Psoas muscle (tissue), 8 donors: ENCODE results near the gene UTP25. TPM values are rescaled to one million over a fixed set of nuclear protein-coding genes. Genes with fewer than 3 reads are reported as not detected.

Source experiments
- ATAC-seq, 4 donors: fragments of 200-7000 bp; cut with Tn5 transposase; one replicate each; pipeline ENCODE4 v1.9.1; 2020; ENCODE audit warnings: moderate library complexity in 3 of 4, mild to moderate bottlenecking in 2 of 4
- DNase-seq, 2 donors: peaks; one replicate each; pipeline ENCODE4 v3.0.0-alpha.2; 2020
- H3K27ac ChIP-seq: fragments of 200-600 bp; one replicate; pipeline ENCODE4 v1.8.0; 2022
- H3K27me3 ChIP-seq, 3 donors: fragments of 200-600 bp in 1 of 3; one replicate each; pipeline versions ENCODE4 v1.6.1 to v1.8.0; 2013 to 2022; ENCODE audit warnings: low read length in 2 of 3, mild to moderate bottlenecking in 2 of 3, moderate library complexity in 1 of 3; ENCODE audit not compliant: insufficient read depth in 3 of 3
- H3K36me3 ChIP-seq, 2 donors: fragments of 200-600 bp in 1 of 2; one replicate each; pipeline versions ENCODE4 v1.6.1 to v1.8.0; 2013 to 2022; ENCODE audit warnings: low read depth in 1 of 2, mild to moderate bottlenecking in 1 of 2, moderate library complexity in 1 of 2; ENCODE audit not compliant: insufficient read depth in 1 of 2
- H3K4me1 ChIP-seq: fragments of 200-600 bp; one replicate; pipeline ENCODE4 v1.8.0; 2022
- H3K4me3 ChIP-seq: fragments of 200-600 bp; one replicate; pipeline ENCODE4 v1.8.0; 2022; ENCODE audit warnings: mild to moderate bottlenecking
- H3K9me3 ChIP-seq: fragments of 200-600 bp; one replicate; pipeline ENCODE4 v1.8.0; 2022
- WGBS, 3 donors: extraction: QIAGEN DNeasy Blood & Tissue Kit; methylation state at CpG; one replicate each; pipeline versions ENCODE4 v1.1.6 to v1.1.7; 2013; 5-methylcytosine and 5-hydroxymethylcytosine counted together
- intact Hi-C, 2 donors: fragments of 100-400 bp; cut with DNase I; formaldehyde crosslinking; loops; one replicate each; pipeline versions ENCODE4 v1.11.0 to v1.14.2; 2022
- polyA plus RNA-seq, 3 donors: library from polyadenylated mRNA; stranded (reverse); fragments of 200-250 nt; gene quantifications; one replicate each; pipeline ENCODE4 v1.2.3, GENCODE V29; 2013
- total RNA-seq, 4 donors: library from RNA; stranded (reverse); fragmentation: NEBNext Ultra II Directional in 2 of 4; extraction: Animal tissue kit (Norgen Biotek cat#: 25700) in 2 of 4; gene quantifications; one replicate each; pipeline versions ENCODE4 v1.2.1 to v1.2.4, GENCODE V29; 2021 to 2023
- TF ChIP-seq, protein P1 (sequence below): fragments of 200-600 bp; IDR thresholded peaks from one replicate; pipeline ENCODE4 v1.8.0; 2022; ENCODE audit warnings: antibody characterized with exemption
- donor health status: healthy with polysubstance abuse.
- donor health status: DM: no; HTN: no; CAD: no; lungs with moderate emphysema.
- donor health status: Bipolar disorder and iron deficiency.
- donor health status: healthy.
- donor health status: DM: yes; HTN: yes; CAD: no.
- donor health status: DM: no; HTN: no; CAD: no.
- donor health status: DM: no; HTN: no; CAD: no.
- donor health status: DM: yes; HTN: yes; CAD: no.

The UTP25 gene
- total and polyA plus RNA-seq, 7 donors, result 1.9 to 5.4 (median 3.9) TPM

DNA sequence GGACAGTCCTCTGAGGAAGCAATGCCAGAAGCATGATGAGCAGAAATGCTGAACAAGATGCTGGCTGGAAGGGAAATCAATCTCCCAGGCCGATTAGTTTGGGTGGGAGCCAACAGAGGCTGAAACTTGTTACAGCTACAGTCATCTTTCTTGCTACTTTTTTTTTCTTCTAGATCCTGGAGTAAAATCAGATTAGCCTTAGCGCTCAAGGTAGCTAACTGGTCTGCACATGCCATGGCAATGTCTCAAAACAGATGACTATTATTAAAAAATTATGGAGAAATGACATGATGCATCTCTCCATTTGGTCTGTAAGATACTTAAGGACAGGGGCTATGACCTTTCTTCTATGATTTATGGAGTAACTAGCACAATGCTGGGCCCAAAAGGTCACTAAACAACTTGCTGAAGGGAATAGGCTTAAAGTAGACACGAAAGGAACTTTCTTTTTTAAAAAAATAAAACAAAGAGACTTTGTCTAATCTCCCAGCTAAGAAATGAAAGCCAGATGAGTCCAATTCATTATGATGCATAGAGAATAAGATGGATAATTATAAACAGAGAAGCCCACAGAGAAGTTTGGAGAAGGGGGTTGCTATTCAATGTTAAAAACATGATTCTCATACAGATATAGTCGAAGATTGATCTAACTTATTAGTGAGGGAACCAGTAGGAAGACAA, 42.5 kb downstream of the UTP25 start:
- DNase-seq (no peak), ATAC-seq (no peak)
- TF ChIP-seq, protein P1, sequence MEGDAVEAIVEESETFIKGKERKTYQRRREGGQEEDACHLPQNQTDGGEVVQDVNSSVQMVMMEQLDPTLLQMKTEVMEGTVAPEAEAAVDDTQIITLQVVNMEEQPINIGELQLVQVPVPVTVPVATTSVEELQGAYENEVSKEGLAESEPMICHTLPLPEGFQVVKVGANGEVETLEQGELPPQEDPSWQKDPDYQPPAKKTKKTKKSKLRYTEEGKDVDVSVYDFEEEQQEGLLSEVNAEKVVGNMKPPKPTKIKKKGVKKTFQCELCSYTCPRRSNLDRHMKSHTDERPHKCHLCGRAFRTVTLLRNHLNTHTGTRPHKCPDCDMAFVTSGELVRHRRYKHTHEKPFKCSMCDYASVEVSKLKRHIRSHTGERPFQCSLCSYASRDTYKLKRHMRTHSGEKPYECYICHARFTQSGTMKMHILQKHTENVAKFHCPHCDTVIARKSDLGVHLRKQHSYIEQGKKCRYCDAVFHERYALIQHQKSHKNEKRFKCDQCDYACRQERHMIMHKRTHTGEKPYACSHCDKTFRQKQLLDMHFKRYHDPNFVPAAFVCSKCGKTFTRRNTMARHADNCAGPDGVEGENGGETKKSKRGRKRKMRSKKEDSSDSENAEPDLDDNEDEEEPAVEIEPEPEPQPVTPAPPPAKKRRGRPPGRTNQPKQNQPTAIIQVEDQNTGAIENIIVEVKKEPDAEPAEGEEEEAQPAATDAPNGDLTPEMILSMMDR, result no peak
- peaks cover 0 to 3% (median 2%) of the 10 kb centered on the region in 3 donors for H3K27me3 ChIP-seq
- intact Hi-C loops, result no loop called here
- 32 to 37% (median 35%) methylated on average over 4 of the region's 4 CpGs for WGBS, 3 donors
- no peaks in the 10 kb centered on the region for H3K9me3 ChIP-seq
- H3K36me3 ChIP-seq, result no peaks in the 10 kb centered on the region
- no peak overlapping the region for H3K27ac ChIP-seq
- H3K4me1 ChIP-seq, result no peaks in the 10 kb centered on the region
- no peak overlapping the region for H3K4me3 ChIP-seq

DNA sequence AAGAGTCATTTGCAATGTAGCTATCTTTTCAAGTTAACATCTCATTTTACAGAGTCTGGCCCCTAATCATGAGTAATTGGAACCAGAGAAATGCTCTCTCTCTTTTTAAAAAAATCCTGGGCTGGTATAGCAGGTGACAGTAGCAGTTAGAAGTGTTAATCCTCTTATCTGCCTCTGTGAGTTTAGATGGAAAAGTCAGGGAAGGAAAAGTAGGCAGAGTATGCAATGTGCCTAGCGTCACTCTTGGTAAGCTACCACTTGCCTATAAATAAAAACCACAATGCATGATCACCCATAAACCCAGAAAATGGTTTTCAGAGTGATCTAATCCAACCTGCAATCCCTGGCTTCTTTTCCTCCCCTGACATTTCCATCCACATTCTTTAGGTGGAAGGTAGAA, 43.2 kb downstream of the UTP25 start:
- H3K36me3 ChIP-seq, result no peaks in the 10 kb centered on the region
- no peak overlapping the region for H3K27ac ChIP-seq
- H3K4me1 ChIP-seq, result no peaks in the 10 kb centered on the region
- TF ChIP-seq, protein P1, result no peak
- intact Hi-C loops, result no loop called here
- ATAC-seq, result no peak
- no peak for DNase-seq
- H3K4me3 ChIP-seq, result no peak overlapping the region
- no peaks in the 10 kb centered on the region for H3K9me3 ChIP-seq
- 0 to 87% (median 42%) methylated on average over 1 of the region's 1 CpG for WGBS, 3 donors
- peaks cover 0 to 3% (median 2%) of the 10 kb centered on the region in 3 donors for H3K27me3 ChIP-seq

DNA sequence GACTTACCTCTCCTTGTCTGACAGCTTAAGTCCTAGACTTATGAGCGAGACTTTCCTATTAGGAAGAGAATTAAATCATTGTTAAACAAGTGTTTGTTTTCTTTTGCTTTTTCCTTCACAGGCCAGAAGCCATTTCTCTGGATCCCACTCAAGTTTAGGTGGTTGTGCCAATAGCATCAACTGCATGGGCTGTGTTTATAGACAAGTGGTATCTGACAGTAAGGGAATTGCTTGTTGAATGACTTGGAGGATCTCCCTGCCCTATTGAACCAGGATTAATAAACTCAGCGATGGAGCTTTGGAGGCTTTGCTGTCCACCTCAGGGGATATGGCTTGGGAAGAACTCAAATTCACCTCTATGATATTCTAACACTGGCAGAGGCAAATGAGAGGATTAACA, 43.7 kb downstream of the UTP25 start:
- Histone ChIP-seq H3K9me3 (no peaks in the 10 kb centered on the region), H3K4me3 (no peak overlapping the region), H3K27ac (no peak overlapping the region), H3K36me3 (no peaks in the 10 kb centered on the region), H3K27me3 (peaks cover 0 to 3% (median 2%) of the 10 kb centered on the region in 3 donors), H3K4me1 (no peaks in the 10 kb centered on the region)
- ATAC-seq (no peak), DNase-seq (no peak)
- intact Hi-C loops, result no loop called here
- TF ChIP-seq, protein P1, result no peak
- 69 to 79% (median 76%) methylated on average over 2 of the region's 2 CpGs for WGBS, 3 donors

DNA sequence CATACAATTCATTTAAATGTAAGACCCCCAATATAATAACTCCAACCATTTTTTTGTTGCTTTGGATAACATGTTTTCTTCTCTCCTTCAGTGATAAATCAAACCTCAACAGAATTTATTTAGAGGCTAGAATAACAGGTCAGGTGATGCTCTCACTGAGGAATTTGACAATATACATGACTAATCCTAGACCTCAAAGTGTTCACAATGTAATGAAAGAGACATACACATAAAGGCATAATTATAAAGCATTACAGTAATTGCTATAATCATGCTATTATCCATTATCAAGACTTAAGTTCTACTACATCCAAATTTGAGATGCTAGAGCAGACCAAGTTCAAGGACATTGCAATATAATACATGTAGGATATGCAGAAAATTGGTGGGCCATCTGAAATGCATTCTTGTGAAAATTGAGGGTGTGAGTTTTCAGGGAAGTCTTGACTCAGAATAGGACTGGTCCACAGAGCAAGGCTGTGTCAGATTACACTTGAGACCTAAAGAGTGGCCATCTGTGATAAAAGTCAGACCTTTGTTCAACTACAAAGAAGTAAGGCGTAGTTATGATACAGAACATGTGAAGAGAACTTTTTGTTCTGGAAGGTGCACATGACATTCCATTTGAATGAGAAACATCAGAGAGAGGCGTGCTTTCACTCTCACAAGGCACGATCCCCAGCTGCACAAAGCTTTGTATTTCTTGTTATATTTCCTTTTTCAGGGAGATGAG, 45.5 kb downstream of the UTP25 start:
- Histone ChIP-seq H3K4me3 (no peak overlapping the region), H3K9me3 (no peaks in the 10 kb centered on the region), H3K36me3 (no peaks in the 10 kb centered on the region), H3K4me1 (no peaks in the 10 kb centered on the region), H3K27ac (no peak overlapping the region), H3K27me3 (peaks cover 0 to 4% (median 2%) of the 10 kb centered on the region in 3 donors)
- TF ChIP-seq, protein P1, result no peak
- intact Hi-C loops, result no loop called here
- WGBS, 3 donors, result 38 to 44% (median 43%) methylated on average over 3 of the region's 3 CpGs
- DNase-seq (no peak), ATAC-seq (no peak)
